ENCODE results near the gene TARBP1.

The TARBP1 gene

DNA sequence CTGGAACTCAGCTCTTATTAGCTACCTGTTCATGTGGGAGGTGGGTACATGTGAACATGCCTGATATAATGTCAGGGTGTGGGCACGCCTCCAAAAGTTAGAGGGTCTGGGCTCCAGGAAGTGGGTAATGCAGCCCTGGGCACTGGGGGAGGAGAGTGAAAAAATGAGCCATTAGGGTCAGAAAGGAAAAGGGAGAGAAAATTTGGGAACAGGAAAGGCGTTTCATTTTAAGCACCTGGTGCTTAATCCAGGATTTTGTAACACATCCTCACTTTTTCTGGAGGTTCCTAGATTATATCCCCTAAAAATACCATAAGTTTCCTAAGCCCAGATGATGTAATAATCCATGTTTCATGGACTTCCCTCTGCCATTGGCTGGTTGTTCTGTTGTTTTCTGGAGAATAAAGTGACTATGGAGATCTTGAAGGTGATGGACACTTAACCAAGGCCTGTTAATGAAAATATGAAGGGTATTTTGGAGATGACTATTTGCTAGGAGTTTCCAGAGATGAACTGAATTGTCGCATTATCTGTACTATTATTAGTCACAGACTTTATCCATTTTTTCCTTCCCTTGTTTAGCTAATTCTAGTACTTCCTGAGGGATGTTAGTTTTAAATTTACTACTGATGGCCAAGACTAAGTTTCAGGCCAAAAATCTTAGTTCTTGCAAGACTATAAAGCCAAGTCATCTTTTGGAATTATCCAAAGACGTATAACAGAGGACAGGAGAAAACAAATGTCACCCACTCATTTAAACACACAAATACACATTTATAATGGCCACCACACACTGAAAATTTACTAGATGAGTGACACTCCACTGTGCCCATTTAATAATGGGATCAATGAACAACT lies 24.4 kb upstream of the TARBP1 start:
- H3K4me3 ChIP-seq (ENCODE audit: low read depth, low read length): no peak overlapping the region
- no peak for TF ChIP-seq CTCF (conservative IDR thresholded peaks at IDR 0.05; ENCODE audit: low read depth, low read length)
- no peak for DNase-seq (ENCODE audit: low read depth)

- no peak for TF ChIP-seq CTCF (conservative IDR thresholded peaks at IDR 0.05; ENCODE audit: low read depth, low read length)
- no peak for DNase-seq (ENCODE audit: low read depth)
These were observed 23.8 kb upstream of the TARBP1 start for GRCh38 chr1:234502785-234503184.

GRCh38 chr1:234500269-234500668 lies 21.3 kb upstream of the TARBP1 start:
- no peak overlapping the region for H3K4me3 ChIP-seq (ENCODE audit: low read depth, low read length)
- DNase-seq (ENCODE audit: low read depth): no peak
- no peak for TF ChIP-seq CTCF (conservative IDR thresholded peaks at IDR 0.05; ENCODE audit: low read depth, low read length)

More at GRCh38 chr1:234502785-234503184, 23.8 kb upstream of the TARBP1 start:
- no peak overlapping the region for H3K4me3 ChIP-seq (ENCODE audit: low read depth, low read length)

- no peak for DNase-seq (ENCODE audit: low read depth)
- TF ChIP-seq CTCF (conservative IDR thresholded peaks at IDR 0.05; ENCODE audit: low read depth, low read length): no peak
- H3K4me3 ChIP-seq (ENCODE audit: low read depth, low read length): no peak overlapping the region
These were observed 20.9 kb upstream of the TARBP1 start for GRCh38 chr1:234499943-234500245.

DNA sequence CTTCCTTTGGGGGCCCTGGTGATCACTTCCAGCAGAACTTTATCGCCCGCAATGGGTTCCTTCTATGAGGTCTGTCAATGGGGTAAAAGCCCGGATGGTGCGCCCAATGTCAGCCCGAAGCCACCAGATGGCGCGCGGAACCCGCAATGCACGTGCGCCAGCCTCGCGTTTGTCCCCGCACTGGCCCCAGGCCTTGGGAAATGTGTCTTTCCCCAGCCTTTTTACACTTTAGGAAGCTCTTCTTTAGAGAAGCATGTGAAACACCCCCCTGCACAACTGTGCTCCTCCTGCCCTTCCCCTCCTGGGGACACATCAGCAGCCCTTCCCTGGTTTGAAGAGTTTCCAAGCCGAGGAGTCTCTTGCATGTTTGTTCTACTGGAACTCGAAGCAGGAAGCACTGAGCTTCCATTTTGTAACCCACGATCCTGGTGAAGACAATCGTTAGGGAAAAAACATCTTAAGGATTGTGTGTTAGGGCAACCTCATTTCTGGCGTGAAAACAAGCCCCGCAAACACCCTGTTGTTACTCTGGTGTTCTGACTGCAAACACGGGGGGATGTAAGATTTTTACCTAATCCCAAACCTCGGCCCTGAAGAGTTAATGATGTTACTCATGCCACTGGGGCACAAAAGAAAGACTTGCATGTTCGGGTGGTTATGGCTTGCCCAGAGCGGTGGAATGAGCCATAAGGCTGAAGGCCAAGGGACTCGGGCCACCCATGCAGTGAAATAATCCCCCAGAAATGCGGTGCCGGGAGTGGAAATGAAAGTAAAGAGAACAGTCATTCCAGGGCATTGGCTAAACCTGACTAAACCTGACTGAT lies 20.4 kb upstream of the TARBP1 start:
- peak; percentile 95 for TF ChIP-seq CTCF (conservative IDR thresholded peaks at IDR 0.05; ENCODE audit: low read depth, low read length)
- peak; percentile 91 for DNase-seq (ENCODE audit: low read depth)
- no peak overlapping the region for H3K4me3 ChIP-seq (ENCODE audit: low read depth, low read length)

- DNase-seq (ENCODE audit: low read depth): no peak
- H3K4me3 ChIP-seq (ENCODE audit: low read depth, low read length): no peak overlapping the region
These were observed 19.6 kb upstream of the TARBP1 start for GRCh38 chr1:234498448-234499118.

More at GRCh38 chr1:234498448-234499118, 19.6 kb upstream of the TARBP1 start:
- TF ChIP-seq CTCF (conservative IDR thresholded peaks at IDR 0.05; ENCODE audit: low read depth, low read length): no peak
